Panc1 (cell line): ENCODE measurements around the gene AHCY. TPM values are rescaled to one million over a fixed set of nuclear protein-coding genes. Genes with fewer than 3 reads are reported as not detected.
"Not testable (repeated sequence)": the region's sequence is repeated elsewhere in the genome, so short reads cannot be mapped to it uniquely, and the experiment has no call there.

Experiments used
- ATAC-seq: fragments of 200-7000 bp; cut with Tn5 transposase; 2 replicates; pipeline ENCODE4 v1.9.1; 2020; ENCODE audit warnings: mild to moderate bottlenecking, moderate library complexity
- BruUV-seq: library from RNA; stranded (reverse); fragments of 400-500 nt; replicated peaks from 2 replicates; lab custom pipeline; 2021; lab: Mats Ljungman, UMichigan
- CTCF ChIA-PET: fragments of 300-600 bp; sonication (Branson Sonifier 250); formaldehyde crosslinking; loops from one replicate; lab custom pipeline; 2022; ENCODE audit warnings: antibody characterized with exemption; lab: Charles Lee
- POLR2A ChIA-PET: fragments of 300-600 bp; sonication (Branson Sonifier 250); formaldehyde crosslinking; loops from one replicate; lab custom pipeline; 2022; ENCODE audit warnings: antibody characterized with exemption; lab: Charles Lee
- DNase-seq: peaks from one replicate; pipeline ENCODE4 v3.0.0-alpha.2; 2010; ENCODE audit warnings: low read depth, low spot score
- H3K27ac ChIP-seq: 2 replicates; pipeline ENCODE4 v1.5.1; 2011; ENCODE audit warnings: mild to moderate bottlenecking, low read length, inconsistent platforms
- H3K27me3 ChIP-seq: fragments of 200-500 bp; sonication (Bioruptor generic); 2 replicates; pipeline ENCODE4 v1.6.0; 2014; ENCODE audit warnings: low read length, inconsistent platforms; ENCODE audit not compliant: control insufficient read depth, insufficient read depth
- H3K36me3 ChIP-seq: fragments of 200-500 bp; sonication (Bioruptor generic); 2 replicates; pipeline ENCODE4 v1.5.1; 2014; ENCODE audit warnings: inconsistent platforms, mild to moderate bottlenecking, low read length, moderate library complexity; ENCODE audit not compliant: control insufficient read depth, insufficient read depth
- H3K4me1 ChIP-seq: 2 replicates; pipeline ENCODE4 v1.5.1; 2011; ENCODE audit warnings: inconsistent platforms, mild to moderate bottlenecking, low read length, moderate library complexity; ENCODE audit not compliant: control insufficient read depth, insufficient read depth
- H3K4me3 ChIP-seq, 2 experiments: 2 replicates each; pipeline ENCODE4 v1.5.1; 2011 to 2012; ENCODE audit warnings: low read depth in 2 of 2, low read length in 2 of 2, mild to moderate bottlenecking in 2 of 2, inconsistent platforms in 1 of 2, moderate library complexity in 1 of 2
- H3K9me3 ChIP-seq: fragments of 200-500 bp; sonication (Bioruptor generic); 2 replicates; pipeline ENCODE4 v1.5.1; 2014; ENCODE audit warnings: low read depth, mild to moderate bottlenecking, inconsistent platforms, low read length, moderate library complexity; ENCODE audit not compliant: control insufficient read depth, insufficient read depth
- CTCF ChIP-seq: fragments of 450-650 bp; IDR thresholded peaks from 2 replicates; pipeline ENCODE4 v1.5.1; 2017; ENCODE audit warnings: mild to moderate bottlenecking
- POLR2AphosphoS5 ChIP-seq: IDR thresholded peaks from 2 replicates; pipeline ENCODE4 v1.6.1; 2012; ENCODE audit warnings: mild to moderate bottlenecking, low read depth, low read length, moderate library complexity
- REST ChIP-seq, 2 experiments: IDR thresholded peaks; 2 replicates each; pipeline ENCODE4 v1.6.1; 2011 to 2012; ENCODE audit warnings: low read depth in 2 of 2, control low read depth in 1 of 2, low read length in 1 of 2, mild to moderate bottlenecking in 1 of 2, moderate library complexity in 1 of 2; ENCODE audit not compliant: insufficient read depth in 1 of 2
- SIN3A ChIP-seq: IDR thresholded peaks from 2 replicates; pipeline ENCODE4 v1.6.1; 2012; ENCODE audit warnings: low read depth, mild to moderate bottlenecking, low read length, moderate library complexity, borderline replicate concordance; ENCODE audit not compliant: insufficient read depth
- TCF7L2 ChIP-seq: IDR thresholded peaks from 2 replicates; pipeline ENCODE4 v1.6.1; 2011; ENCODE audit warnings: mild to moderate bottlenecking, low read depth, low read length, inconsistent platforms
- in situ Hi-C: cut with HindIII; loops from 2 replicates; pipeline ENCODE4 v1.10.0; 2016; ENCODE audit warnings: low sequenced_read_pairs, low pct_unique_long_range_greater_than_20kb
- intact Hi-C: fragments of 100-400 bp; cut with micrococcal nuclease; formaldehyde crosslinking; loops from one replicate; pipeline ENCODE4 v1.10.0; 2022; ENCODE audit not compliant: unreplicated experiment
- total RNA-seq: library from RNA; stranded (reverse); gene quantifications from one replicate; pipeline ENCODE4 v1.2.1, GENCODE V29; 2021; ENCODE audit not compliant: unreplicated experiment

The AHCY gene
- total RNA-seq, 1 experiment from 2014 or later, result 171 TPM

- ChIA-PET POLR2A (no interaction called here), CTCF (no interaction called here)
- Histone ChIP-seq H3K4me3 (no peak overlapping the region), H3K9me3 (no peaks in the 10 kb centered on the region), H3K27me3 (no peaks in the 10 kb centered on the region), H3K36me3 (no peaks in the 10 kb centered on the region), H3K27ac (no peak overlapping the region), H3K4me1 (0 out of 2 replicates have a peak, but pooled peaks cover 3% of the 10 kb centered on the region)
- TF ChIP-seq REST (IDR thresholded peaks at IDR 0.05; ENCODE audit: insufficient read depth in 1 of 2, low read depth in 2 of 2, low read length in 1 of 2), result no peak
- no peak for TF ChIP-seq TCF7L2
- no peak for TF ChIP-seq POLR2AphosphoS5
- TF ChIP-seq SIN3A, result no peak
- no TSS peak for BruUV-seq
- in situ Hi-C loops, result no loop called here
- ATAC-seq, result no peak
- no peak for DNase-seq
- intact Hi-C loops, result no loop called here
These were observed 44.4 kb upstream of the AHCY start for GRCh38 chr20:34347571-34347970.

GRCh38 chr20:34346533-34346865 is 43.3 kb upstream of the AHCY start:
- intact Hi-C loops, H3K9me3 ChIP-seq, H3K4me1 ChIP-seq, H3K27ac ChIP-seq, H3K36me3 ChIP-seq, H3K27me3 ChIP-seq, POLR2A ChIA-PET, H3K4me3 ChIP-seq, DNase-seq, ATAC-seq, in situ Hi-C loops, BruUV-seq: not testable (repeated sequence)
- CTCF ChIA-PET, result interaction anchor here (0.6 to 0.7 kb wide), 2 partner anchors 32 to 171 kb away, joined by 3 read pairs; no protein-coding TSS in a partner anchor

- in situ Hi-C loops, ATAC-seq, H3K9me3 ChIP-seq, BruUV-seq, POLR2A ChIA-PET, H3K27ac ChIP-seq, intact Hi-C loops, H3K4me3 ChIP-seq, DNase-seq, H3K27me3 ChIP-seq, H3K4me1 ChIP-seq, H3K36me3 ChIP-seq: not testable (repeated sequence)
- CTCF ChIA-PET, result interaction anchor here (0.6 to 0.7 kb wide), 2 partner anchors 32 to 171 kb away, joined by 3 read pairs; no protein-coding TSS in a partner anchor
These were observed 42.8 kb upstream of the AHCY start for GRCh38 chr20:34345839-34346532.

- H3K9me3 ChIP-seq, result no peaks in the 10 kb centered on the region
- ATAC-seq, result no peak
- H3K4me1 ChIP-seq, result 0 out of 2 replicates have a peak, but pooled peaks cover 3% of the 10 kb centered on the region
- CTCF ChIA-PET, result no interaction called here
- TF ChIP-seq TCF7L2 (no peak), CTCF (no peak), POLR2AphosphoS5 (no peak), REST (IDR thresholded peaks at IDR 0.05; ENCODE audit: insufficient read depth in 1 of 2, low read depth in 2 of 2, low read length in 1 of 2) (no peak), SIN3A (no peak)
- in situ Hi-C loops (no loop called here), intact Hi-C loops (no loop called here)
- DNase-seq, result no peak
- no peaks in the 10 kb centered on the region for H3K36me3 ChIP-seq
- H3K27ac ChIP-seq, result no peak overlapping the region
- H3K4me3 ChIP-seq, result no peak overlapping the region
- POLR2A ChIA-PET, result no interaction called here
- H3K27me3 ChIP-seq, result no peaks in the 10 kb centered on the region
- BruUV-seq, result no TSS peak
These were observed 42.2 kb upstream of the AHCY start for GRCh38 chr20:34345402-34345736.
